Astrocyte of the spinal cord (primary cell): ENCODE results near the gene STRA6.

Experiments
- DNase-seq: peaks from one replicate; pipeline ENCODE4 v3.0.0; 2011; ENCODE audit warnings: low read depth, low spot score
- H3K4me3 ChIP-seq: 2 replicates; pipeline ENCODE4 v1.5.1; 2011; ENCODE audit warnings: low read depth, mild to moderate bottlenecking, low read length, moderate library complexity
- in situ Hi-C: cut with HindIII; loops from 2 replicates; pipeline ENCODE4 v1.10.0; 2017; ENCODE audit warnings: low sequenced_read_pairs
- TF ChIP-seq, protein P1 (sequence below): IDR thresholded peaks from 2 replicates; pipeline ENCODE4 v1.5.1; 2012; ENCODE audit warnings: low read depth, mild to moderate bottlenecking, low read length, inconsistent platforms

STRA6 gene

GRCh38 chr15:74244822-74245341, 42.3 kb upstream of the STRA6 start:
- in situ Hi-C loops, result no loop called here
- DNase-seq, result no peak
- TF ChIP-seq, protein P1, sequence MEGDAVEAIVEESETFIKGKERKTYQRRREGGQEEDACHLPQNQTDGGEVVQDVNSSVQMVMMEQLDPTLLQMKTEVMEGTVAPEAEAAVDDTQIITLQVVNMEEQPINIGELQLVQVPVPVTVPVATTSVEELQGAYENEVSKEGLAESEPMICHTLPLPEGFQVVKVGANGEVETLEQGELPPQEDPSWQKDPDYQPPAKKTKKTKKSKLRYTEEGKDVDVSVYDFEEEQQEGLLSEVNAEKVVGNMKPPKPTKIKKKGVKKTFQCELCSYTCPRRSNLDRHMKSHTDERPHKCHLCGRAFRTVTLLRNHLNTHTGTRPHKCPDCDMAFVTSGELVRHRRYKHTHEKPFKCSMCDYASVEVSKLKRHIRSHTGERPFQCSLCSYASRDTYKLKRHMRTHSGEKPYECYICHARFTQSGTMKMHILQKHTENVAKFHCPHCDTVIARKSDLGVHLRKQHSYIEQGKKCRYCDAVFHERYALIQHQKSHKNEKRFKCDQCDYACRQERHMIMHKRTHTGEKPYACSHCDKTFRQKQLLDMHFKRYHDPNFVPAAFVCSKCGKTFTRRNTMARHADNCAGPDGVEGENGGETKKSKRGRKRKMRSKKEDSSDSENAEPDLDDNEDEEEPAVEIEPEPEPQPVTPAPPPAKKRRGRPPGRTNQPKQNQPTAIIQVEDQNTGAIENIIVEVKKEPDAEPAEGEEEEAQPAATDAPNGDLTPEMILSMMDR, result no peak
- no peak overlapping the region for H3K4me3 ChIP-seq

- in situ Hi-C loops, result no loop called here
- no peak overlapping the region for H3K4me3 ChIP-seq
- no peak for DNase-seq
- TF ChIP-seq, protein P1, result no peak
Observed at GRCh38 chr15:74243431-74243830, 40.8 kb upstream of the STRA6 start.

DNA sequence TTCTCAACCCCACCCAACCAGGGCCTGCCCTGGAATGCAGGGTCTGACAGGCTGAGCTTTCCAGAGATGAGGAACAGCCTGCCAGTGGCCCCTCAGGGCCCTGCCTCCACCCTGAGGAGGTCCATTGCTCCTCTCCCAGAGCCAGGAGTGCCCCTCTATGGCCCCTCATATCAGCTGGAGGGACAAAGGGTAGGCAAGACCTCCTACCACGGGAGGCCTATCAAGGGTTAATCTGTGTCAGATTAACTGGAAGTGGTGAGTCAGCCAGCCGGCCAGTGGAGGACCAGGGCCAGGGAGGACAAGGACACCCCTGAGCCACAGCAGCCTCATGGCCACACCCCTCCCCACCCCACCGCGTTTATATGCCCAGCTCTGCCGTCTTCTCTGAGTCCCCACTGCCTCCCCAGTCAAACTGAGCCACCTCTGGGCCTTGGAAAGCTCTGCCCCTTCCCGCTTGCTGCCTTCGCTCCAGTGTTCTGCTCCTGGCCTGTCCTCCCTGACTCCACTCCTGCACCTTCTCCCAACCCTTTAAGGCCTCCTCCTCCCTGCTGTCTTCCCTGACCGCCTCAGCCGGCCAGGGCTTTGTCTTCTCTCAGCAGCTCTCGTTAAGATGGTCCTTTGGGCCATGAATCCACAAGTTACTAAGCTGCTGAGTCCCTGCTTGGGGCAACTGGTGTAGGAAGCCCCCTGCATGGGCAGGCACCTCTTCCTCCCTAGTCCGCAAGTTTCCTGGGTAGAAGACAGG, 40.0 kb upstream of the STRA6 start:
- TF ChIP-seq, protein P1, result no peak
- in situ Hi-C loops, result no loop called here
- DNase-seq, result peak; percentile 36
- no peak overlapping the region for H3K4me3 ChIP-seq

DNA sequence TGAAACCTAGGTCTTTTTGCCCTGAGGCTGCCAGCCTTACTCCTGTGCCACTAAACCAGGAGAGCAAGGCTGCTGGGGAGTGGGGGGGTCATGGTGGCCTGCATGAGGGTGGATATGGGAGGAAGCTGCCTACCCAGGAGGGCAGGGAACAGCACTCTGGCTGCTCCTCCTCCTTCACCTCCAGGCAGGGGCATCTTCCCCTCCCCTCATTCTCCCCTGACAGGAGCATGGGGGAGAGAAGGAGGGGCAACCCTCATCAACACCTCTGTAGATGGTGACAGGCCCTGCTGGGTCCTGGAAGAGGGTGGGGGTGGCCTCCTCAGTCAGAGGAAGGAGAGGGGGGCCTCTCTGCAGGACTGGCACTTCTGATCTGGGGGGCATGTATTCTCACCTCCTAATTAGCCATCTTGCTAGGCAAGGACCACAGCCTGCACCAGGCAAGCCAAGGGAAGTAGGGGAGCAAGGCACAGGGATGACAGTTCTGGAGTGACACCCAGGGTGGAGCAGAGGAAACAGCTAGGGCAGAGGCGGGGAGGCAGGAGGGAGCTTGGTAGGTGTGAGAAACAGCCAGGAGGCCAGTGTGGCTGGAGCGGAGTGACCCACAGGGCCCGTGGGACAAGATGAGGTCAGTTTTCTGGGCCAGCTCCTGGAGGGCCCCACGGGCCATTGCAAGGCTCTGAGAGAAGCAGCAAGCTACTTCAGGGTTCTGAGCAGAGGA, 38.5 kb upstream of the STRA6 start:
- no peak for DNase-seq
- TF ChIP-seq, protein P1, result no peak
- no peak overlapping the region for H3K4me3 ChIP-seq
- in situ Hi-C loops, result no loop called here

DNA sequence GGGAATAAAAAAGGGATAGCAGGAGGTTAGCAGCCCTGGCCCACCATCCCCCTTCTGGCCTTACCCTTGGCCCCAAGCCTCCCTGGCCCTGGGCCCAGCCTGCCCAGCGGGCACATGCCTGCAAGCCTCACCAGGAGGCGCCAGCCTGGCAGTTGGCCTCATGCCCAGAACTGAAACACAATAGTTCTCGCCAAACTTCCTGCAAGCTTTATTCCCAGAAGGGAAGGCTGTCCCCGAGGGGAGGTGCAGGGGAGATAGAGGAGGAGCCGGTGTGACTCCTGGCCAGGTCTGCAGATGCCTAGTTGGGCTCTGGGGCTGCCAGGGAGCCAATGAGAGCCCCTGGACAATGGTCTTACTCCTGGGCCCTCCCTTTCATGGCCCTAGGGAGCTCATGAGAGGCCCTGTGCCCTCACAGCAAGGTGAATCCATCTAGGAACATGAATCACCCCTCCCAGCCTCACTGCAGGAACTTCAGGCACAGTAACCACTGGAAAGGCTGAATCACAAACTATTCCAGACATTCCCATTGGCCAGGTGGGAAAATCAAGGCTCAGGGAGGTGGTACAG, 37.5 kb upstream of the STRA6 start:
- TF ChIP-seq, protein P1, result peak; percentile 56
- in situ Hi-C loops, result no loop called here
- DNase-seq, result peak; percentile 79
- H3K4me3 ChIP-seq, result no peak overlapping the region

DNA sequence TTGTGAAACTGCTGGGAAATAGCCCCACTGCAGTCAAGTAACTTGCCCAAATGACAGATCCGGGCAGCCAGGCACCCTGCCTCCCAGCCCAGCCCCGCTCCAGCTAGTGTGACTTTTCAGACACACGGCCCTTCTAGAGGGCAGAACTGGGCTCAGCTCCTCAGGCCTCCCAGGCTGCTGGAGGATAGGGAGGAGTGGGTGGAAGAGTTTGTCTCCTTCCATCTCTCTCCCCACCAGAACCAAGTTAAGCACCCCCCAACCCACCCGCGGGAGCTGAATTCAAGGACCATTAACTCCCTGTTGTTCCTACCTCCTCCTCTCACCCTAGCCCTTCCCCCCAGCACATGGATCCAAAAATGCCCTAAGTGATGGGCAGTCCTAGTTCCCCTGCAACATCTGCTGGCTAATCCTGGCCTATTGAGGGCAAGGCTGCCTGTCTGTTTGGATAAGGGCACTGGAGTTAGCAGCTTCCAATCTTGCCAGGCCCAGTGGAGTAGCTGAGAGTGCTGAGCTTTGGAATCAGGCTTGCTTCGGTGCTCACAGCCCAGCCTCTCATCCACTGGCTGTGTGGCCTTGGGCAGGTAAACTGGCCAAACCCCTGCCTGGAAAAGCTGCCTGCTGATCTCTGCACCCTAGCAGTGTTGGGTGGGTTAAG, 36.6 kb upstream of the STRA6 start:
- in situ Hi-C loops, result no loop called here
- no peak for DNase-seq
- no peak overlapping the region for H3K4me3 ChIP-seq
- TF ChIP-seq, protein P1, result no peak
